PC-9 (cell line): ENCODE data around the gene CEP350. TPM values are rescaled to one million over a fixed set of nuclear protein-coding genes. Genes with fewer than 3 reads are reported as not detected.

Source experiments
- BruUV-seq: library from RNA; stranded (reverse); fragments of 400-500 nt; replicated peaks from 2 replicates; lab custom pipeline; 2021; lab: Mats Ljungman, UMichigan
- CTCF ChIA-PET: fragments of 300-600 bp; sonication (Branson Sonifier 250); formaldehyde crosslinking; loops from one replicate; lab custom pipeline; 2022; ENCODE audit warnings: antibody characterized with exemption; lab: Charles Lee
- POLR2A ChIA-PET: fragments of 300-600 bp; sonication (Branson Sonifier 250); formaldehyde crosslinking; loops from one replicate; lab custom pipeline; 2022; ENCODE audit warnings: antibody characterized with exemption; ENCODE audit not compliant: unreplicated experiment; lab: Charles Lee
- DNase-seq, 2 experiments: peaks; one replicate each; pipeline versions ENCODE4 v3.0.0 to v3.0.0-alpha.2; 2015 to 2022; ENCODE audit warnings: mixed read lengths in 1 of 2
- H2AFZ ChIP-seq: fragments of 200-600 bp; sonication (generic); 2 replicates; pipeline ENCODE4 v1.8.1; 2017; ENCODE audit warnings: antibody characterized with exemption
- H3F3A ChIP-seq: fragments of 200-600 bp; sonication (generic); 2 replicates; pipeline ENCODE4 v1.8.1; 2017; ENCODE audit warnings: antibody characterized with exemption, mild to moderate bottlenecking, low read depth; ENCODE audit not compliant: insufficient read depth
- H3K27ac ChIP-seq: fragments of 200-600 bp; sonication (generic); 2 replicates; pipeline ENCODE4 v1.6.1; 2016; ENCODE audit warnings: mixed run types
- H3K27me3 ChIP-seq: fragments of 200-600 bp; sonication (generic); 2 replicates; pipeline ENCODE4 v1.6.1; 2016; ENCODE audit warnings: low read depth, mixed run types; ENCODE audit not compliant: insufficient read depth
- H3K36me3 ChIP-seq: fragments of 200-600 bp; sonication (generic); 2 replicates; pipeline ENCODE4 v1.6.1; 2016; ENCODE audit warnings: low read depth, mixed run types
- H3K4me1 ChIP-seq: fragments of 200-600 bp; sonication (generic); replicated peaks from 2 replicates; pipeline ENCODE4 v1.6.1; 2016; ENCODE audit warnings: mixed run types; ENCODE audit not compliant: insufficient read depth
- H3K4me2 ChIP-seq: fragments of 200-600 bp; sonication (generic); 2 replicates; pipeline ENCODE4 v1.6.1; 2017; ENCODE audit warnings: mixed run types
- H3K4me3 ChIP-seq: fragments of 200-600 bp; sonication (generic); 2 replicates; pipeline ENCODE4 v1.6.1; 2016; ENCODE audit warnings: mixed run types
- H3K79me2 ChIP-seq: fragments of 200-600 bp; sonication (generic); 2 replicates; pipeline ENCODE4 v1.6.1; 2017; ENCODE audit warnings: low read depth, mixed run types
- H3K9me2 ChIP-seq: fragments of 200-600 bp; sonication (generic); 2 replicates; pipeline ENCODE4 v1.8.1; 2017; ENCODE audit warnings: mild to moderate bottlenecking; ENCODE audit not compliant: insufficient read depth
- H3K9me3 ChIP-seq: fragments of 200-600 bp; sonication (generic); 2 replicates; pipeline ENCODE4 v1.8.1; 2016; ENCODE audit warnings: low read depth; ENCODE audit not compliant: insufficient read depth
- H4K20me1 ChIP-seq: fragments of 200-600 bp; sonication (generic); 2 replicates; pipeline ENCODE4 v1.8.1; 2017; ENCODE audit not compliant: insufficient read depth
- CTCF ChIP-seq: fragments of 200-600 bp; sonication (generic); conservative IDR thresholded peaks from 2 replicates; pipeline ENCODE4 v1.6.1; 2017; ENCODE audit warnings: mixed run types, antibody characterized with exemption, mild to moderate bottlenecking, moderate library complexity
- EZH2 ChIP-seq: fragments of 200-600 bp; sonication (generic); IDR thresholded peaks from 2 replicates; pipeline ENCODE4 v1.8.0; 2017; ENCODE audit warnings: antibody characterized with exemption, low read depth
- intact Hi-C: fragments of 100-400 bp; cut with micrococcal nuclease; formaldehyde crosslinking; loops from one replicate; pipeline ENCODE4 v1.10.0; 2022; ENCODE audit not compliant: unreplicated experiment
- total RNA-seq: library from RNA; stranded (reverse); gene quantifications from 2 replicates; pipeline ENCODE4 v1.2.3, GENCODE V29; 2021

Gene CEP350
- total RNA-seq, 1 experiment from 2014 or later: 30.6 TPM

- no TSS peak for BruUV-seq
- TF ChIP-seq CTCF: no peak
- no peak for TF ChIP-seq EZH2
- Histone ChIP-seq H4K20me1 (peaks cover 7% of the 10 kb centered on the region; the same call in 1 of the 2 replicates), H3K9me2 (no peaks in the 10 kb centered on the region), H3K4me3 (peak overlapping the region; percentile 80; the same call in 1 of the 2 replicates), H3K4me1 (peaks cover 50% of the 10 kb centered on the region), H3K36me3 (peaks cover 16% of the 10 kb centered on the region; the same call in 1 of the 2 replicates), H3F3A (peaks cover 28% of the 10 kb centered on the region; the same call in 1 of the 2 replicates), H3K4me2 (peak overlapping the region; percentile 85), H3K27ac (peak overlapping the region; percentile 73), H3K79me2 (peaks cover 87% of the 10 kb centered on the region), H3K27me3 (no peaks in the 10 kb centered on the region), H3K9me3 (no peaks in the 10 kb centered on the region), H2AFZ (no peak overlapping the region)
- intact Hi-C loops: no loop called here
- no peak for DNase-seq
- POLR2A ChIA-PET: no interaction called here
- CTCF ChIA-PET: no interaction called here
Observed at GRCh38 chr1:180158149-180159147, 203.8 kb downstream of the CEP350 start.

GRCh38 chr1:180160357-180160756, 205.7 kb downstream of the CEP350 start:
- no peak for TF ChIP-seq CTCF
- no peak for TF ChIP-seq EZH2
- no peaks in the 10 kb centered on the region for H3K27me3 ChIP-seq
- no peaks in the 10 kb centered on the region for H3K9me3 ChIP-seq
- no peaks in the 10 kb centered on the region for H3K9me2 ChIP-seq
- CTCF ChIA-PET: interaction anchor here (0.5 kb wide), 1 partner anchor 277 kb away, joined by 3 read pairs; no protein-coding TSS in a partner anchor
- POLR2A ChIA-PET: no interaction called here
- H3K4me2 ChIP-seq: no peak overlapping the region
- intact Hi-C loops: no loop called here
- peaks cover 16% of the 10 kb centered on the region; the same call in 1 of the 2 replicates for H3K36me3 ChIP-seq
- H3F3A ChIP-seq: peaks cover 28% of the 10 kb centered on the region; the same call in 1 of the 2 replicates
- peaks cover 47% of the 10 kb centered on the region for H3K4me1 ChIP-seq
- H2AFZ ChIP-seq: no peak overlapping the region
- H3K4me3 ChIP-seq: no peak overlapping the region
- H3K79me2 ChIP-seq: peaks cover 99% of the 10 kb centered on the region
- H4K20me1 ChIP-seq: peaks cover 7% of the 10 kb centered on the region; the same call in 1 of the 2 replicates
- DNase-seq: no peak
- BruUV-seq: no TSS peak
- H3K27ac ChIP-seq: no peak overlapping the region

- ChIA-PET CTCF (no interaction called here), POLR2A (no interaction called here)
- Histone ChIP-seq H3K79me2 (peaks cover 81% of the 10 kb centered on the region), H4K20me1 (peaks cover 7% of the 10 kb centered on the region; the same call in 1 of the 2 replicates), H3K27ac (peak overlapping the region; percentile 10; the same call in 1 of the 2 replicates), H3K36me3 (peaks cover 16% of the 10 kb centered on the region; the same call in 1 of the 2 replicates), H3K4me3 (no peak overlapping the region), H3K27me3 (no peaks in the 10 kb centered on the region), H3K9me2 (no peaks in the 10 kb centered on the region), H3K9me3 (no peaks in the 10 kb centered on the region), H2AFZ (no peak overlapping the region), H3K4me1 (peaks cover 49% of the 10 kb centered on the region), H3F3A (peaks cover 26% of the 10 kb centered on the region), H3K4me2 (0 out of 2 replicates have a peak overlapping the region, but pooled peaks have one; percentile 1)
- TF ChIP-seq EZH2 (no peak), CTCF (no peak)
- BruUV-seq: no TSS peak
- intact Hi-C loops: no loop called here
- DNase-seq: no peak
Observed at GRCh38 chr1:180163041-180163440, 208.4 kb downstream of the CEP350 start.

Other genes with a start within 250 kb of the CEP350 start
- gene FAM163A, start 211.5 kb upstream of the CEP350 start, total RNA-seq: not detected in 2 replicates
- gene TOR1AIP2, start 77.0 kb upstream of the CEP350 start, total RNA-seq: 106 and 142 TPM in 2 replicates
- 23.5 and 24.4 TPM in 2 replicates for gene TOR1AIP1, start 72.5 kb upstream of the CEP350 start, total RNA-seq
- gene QSOX1, start 200.1 kb downstream of the CEP350 start, total RNA-seq: 226 and 263 TPM in 2 replicates